Adrenal gland (tissue), 12 donors: ENCODE measurements around the gene MICA. TPM values are rescaled to one million over a fixed set of nuclear protein-coding genes. Genes with fewer than 3 reads are reported as not detected.
A peak's percentile ranks its signal among the peaks of the same experiment; 100 is the strongest.
"Not testable (repeated sequence)": the region's sequence is repeated elsewhere in the genome, so short reads cannot be mapped to it uniquely, and the experiment has no call there.

Experiments used
- DNase-seq, 7 donors: peaks; one replicate each; pipeline ENCODE4 v3.0.0-alpha.2; 2019 to 2020
- H3K27ac ChIP-seq, 5 donors: fragments of 200-600 bp; sonication (generic) in 4 of 5; 1 replicate in 3 of 5; 2 replicates in 2 of 5; pipeline versions ENCODE4 v1.5.1 to v1.8.0; 2016 to 2020; ENCODE audit warnings: mild to moderate bottlenecking in 1 of 5
- H3K27me3 ChIP-seq: fragments of 200-600 bp; 2 replicates; pipeline ENCODE4 v1.8.0; 2021
- H3K36me3 ChIP-seq, 2 donors: fragments of 200-600 bp; replicated peaks in 1 of 2; 1 replicate in 1 of 2; 2 replicates in 1 of 2; pipeline versions ENCODE4 v1.5.1 to v1.8.0; 2018 to 2022
- H3K4me1 ChIP-seq, 2 donors: fragments of 200-600 bp; replicated peaks in 1 of 2; 1 replicate in 1 of 2; 2 replicates in 1 of 2; pipeline versions ENCODE4 v1.5.1 to v1.8.0; 2018 to 2021
- H3K4me3 ChIP-seq, 4 donors: fragments of 200-600 bp; sonication (generic) in 3 of 4; one replicate each; pipeline ENCODE4 v1.5.1; 2016 to 2018
- H3K9me3 ChIP-seq, 3 donors: fragments of 200-600 bp; sonication (generic) in 1 of 3; replicated peaks in 1 of 3; 1 replicate in 2 of 3; 2 replicates in 1 of 3; pipeline versions ENCODE4 v1.5.1 to v1.8.0; 2016 to 2021
- POLR2A ChIP-seq, 2 donors: fragments of 450-650 bp; IDR thresholded peaks; one replicate each; pipeline ENCODE4 v1.6.1; 2017; ENCODE audit warnings: antibody characterized with exemption in 2 of 2, mild to moderate bottlenecking in 2 of 2, moderate library complexity in 1 of 2
- WGBS, 4 donors: extraction: QIAGEN DNeasy Blood & Tissue Kit in 2 of 4; methylation state at CpG; one replicate each; pipeline versions ENCODE4 v1.1.5 to v1.1.7; 2013 to 2017; 5-methylcytosine and 5-hydroxymethylcytosine counted together
- intact Hi-C, 2 donors: fragments of 100-400 bp; cut with DNase I; formaldehyde crosslinking; loops; one replicate each; pipeline versions ENCODE4 v1.14.1 to v1.15.0; 2022 to 2023
- polyA plus RNA-seq, 3 donors: library from polyadenylated mRNA; stranded (reverse); fragments of 200-250 nt in 2 of 3; fragments of 350-450 nt in 1 of 3; fragmentation: Illumina TruSeq in 1 of 3; extraction: RNeasy Lipid Tissue Mini Kit (QIAGEN cat#74804) in 1 of 3; gene quantifications; one replicate each; pipeline ENCODE4 v1.2.3, GENCODE V29; 2013 to 2014
- total RNA-seq, 9 donors: library from RNA; depleted of rRNA in 4 of 9; stranded (reverse); fragments of >200 nt in 4 of 9; fragments of 120-200 nt in 1 of 9; fragmentation: NEBNext Ultra II Directional in 1 of 9; extraction: Animal tissue kit (Norgen Biotek cat#: 25700) in 1 of 9; gene quantifications; one replicate each; pipeline versions ENCODE4 v1.1.0 to v1.2.4, GENCODE V29; 2013 to 2023
- TF ChIP-seq, protein P1 (sequence below), 6 experiments: fragments of 450-650 bp in 4 of 6; fragments of 200-600 bp in 2 of 6; sonication (generic) in 1 of 6; IDR thresholded peaks; 1 replicate in 5 of 6; 2 replicates in 1 of 6; pipeline versions ENCODE4 v1.5.1 to v1.8.0; 2016 to 2021; ENCODE audit warnings: antibody characterized with exemption in 6 of 6, mild to moderate bottlenecking in 2 of 6, moderate library complexity in 1 of 6
- donor health status: healthy with polysubstance abuse.
- donor health status: Bipolar disorder and iron deficiency.
- donor health status: DM: yes; HTN: yes; CAD: no.
- donor health status: DM: no; HTN: no; CAD: no.
- donor health status: DM: no; HTN: no; CAD: no.
- donor health status: DM: yes; HTN: yes; CAD: no.

Gene MICA
- total and polyA plus RNA-seq, 12 donors, result 12.2 to 66.0 (median 36.1) TPM

DNA sequence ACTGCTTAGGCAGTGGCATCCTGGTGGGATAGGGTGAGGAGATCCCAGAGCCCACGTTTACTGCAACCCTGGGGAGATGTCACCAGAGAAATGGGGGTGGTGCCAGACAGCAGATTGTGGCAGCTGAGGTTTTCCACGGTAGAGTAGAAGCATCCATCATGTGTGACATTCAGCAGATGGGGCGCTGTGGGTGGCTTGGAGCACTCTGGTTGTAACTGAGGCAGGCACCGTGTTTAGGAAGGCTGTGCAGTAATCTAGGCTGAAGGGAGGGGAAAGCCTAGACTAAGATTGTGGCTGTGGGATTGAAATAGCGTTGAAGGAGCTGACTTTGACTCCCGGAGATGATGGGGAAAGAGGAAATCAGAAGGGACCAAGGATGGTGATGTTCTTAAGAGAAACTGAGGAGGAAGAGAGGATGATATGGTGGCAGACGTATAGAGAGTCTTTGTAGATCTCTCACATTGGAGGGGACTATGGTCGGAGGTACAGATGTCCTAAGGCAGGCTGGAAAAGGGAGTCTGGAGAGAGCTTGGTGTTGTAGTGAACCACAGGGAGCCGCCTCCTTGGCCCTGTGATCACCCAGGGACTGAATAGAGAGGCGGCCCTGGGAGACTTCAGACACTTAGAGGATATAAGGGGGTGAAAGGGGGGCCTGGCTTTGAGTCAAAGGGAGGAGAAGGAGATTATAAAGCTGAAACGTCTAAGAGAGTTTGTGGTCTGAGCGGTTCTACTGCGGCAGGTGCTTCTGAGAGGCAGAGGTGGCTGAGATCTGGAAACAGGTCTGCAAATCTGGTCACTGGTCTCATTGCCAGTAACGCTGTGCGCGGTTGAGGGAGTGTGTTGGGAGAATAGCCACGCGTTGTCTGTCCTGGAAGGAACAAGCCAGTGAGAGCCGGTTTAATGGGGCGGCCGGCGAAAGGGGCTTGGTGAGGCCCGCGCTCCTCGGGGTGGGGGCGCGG is 792 bp upstream of the MICA start:
- peak overlapping the region in 2 of 4 donors; percentile 68 to 82 for H3K4me3 ChIP-seq
- intact Hi-C loops, result no loop called here
- 10 to 12% (median 12%) methylated on average over 17 to 27 of the region's 27 CpGs for WGBS, 4 donors
- DNase-seq, result peak; percentile 42 to 65 (median 57)
- peak overlapping the region; percentile 66 to 98 (median 89) for H3K27ac ChIP-seq
- H3K9me3 ChIP-seq, result no peaks in the 10 kb centered on the region
- H3K27me3 ChIP-seq, result no peaks in the 10 kb centered on the region
- H3K36me3 ChIP-seq, result no peaks in the 10 kb centered on the region
- no peak for TF ChIP-seq POLR2A (IDR thresholded peaks at IDR 0.05)
- TF ChIP-seq, protein P1, sequence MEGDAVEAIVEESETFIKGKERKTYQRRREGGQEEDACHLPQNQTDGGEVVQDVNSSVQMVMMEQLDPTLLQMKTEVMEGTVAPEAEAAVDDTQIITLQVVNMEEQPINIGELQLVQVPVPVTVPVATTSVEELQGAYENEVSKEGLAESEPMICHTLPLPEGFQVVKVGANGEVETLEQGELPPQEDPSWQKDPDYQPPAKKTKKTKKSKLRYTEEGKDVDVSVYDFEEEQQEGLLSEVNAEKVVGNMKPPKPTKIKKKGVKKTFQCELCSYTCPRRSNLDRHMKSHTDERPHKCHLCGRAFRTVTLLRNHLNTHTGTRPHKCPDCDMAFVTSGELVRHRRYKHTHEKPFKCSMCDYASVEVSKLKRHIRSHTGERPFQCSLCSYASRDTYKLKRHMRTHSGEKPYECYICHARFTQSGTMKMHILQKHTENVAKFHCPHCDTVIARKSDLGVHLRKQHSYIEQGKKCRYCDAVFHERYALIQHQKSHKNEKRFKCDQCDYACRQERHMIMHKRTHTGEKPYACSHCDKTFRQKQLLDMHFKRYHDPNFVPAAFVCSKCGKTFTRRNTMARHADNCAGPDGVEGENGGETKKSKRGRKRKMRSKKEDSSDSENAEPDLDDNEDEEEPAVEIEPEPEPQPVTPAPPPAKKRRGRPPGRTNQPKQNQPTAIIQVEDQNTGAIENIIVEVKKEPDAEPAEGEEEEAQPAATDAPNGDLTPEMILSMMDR (IDR thresholded peaks at IDR 0.05), result no peak
- H3K4me1 ChIP-seq, result peaks cover 29 to 48% of the 10 kb centered on the region in 2 donors

DNA sequence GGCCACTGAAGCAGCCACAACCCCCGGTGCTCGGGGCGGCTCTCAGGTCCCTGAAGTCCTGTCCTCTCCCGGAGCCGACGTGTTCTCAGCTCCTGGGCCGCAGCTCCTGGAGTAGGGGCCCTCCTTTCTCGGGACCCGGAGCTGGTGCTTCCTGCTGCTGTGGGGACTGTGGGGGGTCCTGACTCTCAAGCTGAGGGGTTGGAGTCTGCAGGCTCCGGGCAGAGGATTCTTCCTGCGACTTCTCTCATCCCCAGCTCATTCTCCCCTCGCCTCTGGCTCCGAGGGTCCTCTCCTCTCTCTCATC is 618 bp downstream of the MICA start:
- peaks cover 33 to 54% of the 10 kb centered on the region in 2 donors for H3K4me1 ChIP-seq
- intact Hi-C loops, DNase-seq, H3K36me3 ChIP-seq, H3K9me3 ChIP-seq, H3K27me3 ChIP-seq: not testable (repeated sequence)
- peak overlapping the region; percentile 66 to 98 (median 89) for H3K27ac ChIP-seq
- 8 to 30% (median 17%) methylated on average over 4 to 13 of the region's 13 CpGs for WGBS, 4 donors
- H3K4me3 ChIP-seq, result peak overlapping the region in 2 of 4 donors; percentile 68 to 82

DNA sequence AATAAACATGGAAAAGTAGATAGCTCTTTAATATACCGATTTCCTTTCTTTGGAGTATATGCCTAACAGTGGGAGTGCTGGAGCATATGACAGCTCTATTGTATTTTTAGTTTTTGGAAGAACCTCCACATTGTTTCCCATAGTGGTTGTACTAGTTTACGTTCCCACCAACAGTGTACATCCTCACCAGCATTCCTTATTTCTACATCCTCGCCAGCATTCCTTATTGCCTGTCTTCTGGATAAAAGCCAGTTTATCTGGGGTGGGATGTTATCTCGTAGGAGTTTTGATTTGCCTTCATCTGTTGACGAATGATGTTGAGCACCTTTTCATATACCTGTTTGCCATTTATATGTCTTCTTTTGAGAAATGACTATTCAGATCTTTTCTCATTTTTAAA is 2.6 kb downstream of the MICA start:
- Histone ChIP-seq H3K4me1 (peaks cover 33 to 54% of the 10 kb centered on the region in 2 donors), H3K27ac (no peak overlapping the region), H3K9me3 (no peaks in the 10 kb centered on the region), H3K4me3 (no peak overlapping the region), H3K36me3 (peaks cover 0 to 1% of the 10 kb centered on the region in 2 donors), H3K27me3 (no peaks in the 10 kb centered on the region)
- TF ChIP-seq, protein P1 (IDR thresholded peaks at IDR 0.05), result no peak
- no peak for TF ChIP-seq POLR2A (IDR thresholded peaks at IDR 0.05)
- intact Hi-C loops, result no loop called here
- no peak for DNase-seq
- WGBS, 4 donors, result 77 to 87% (median 83%) methylated on average over 5 of the region's 5 CpGs

DNA sequence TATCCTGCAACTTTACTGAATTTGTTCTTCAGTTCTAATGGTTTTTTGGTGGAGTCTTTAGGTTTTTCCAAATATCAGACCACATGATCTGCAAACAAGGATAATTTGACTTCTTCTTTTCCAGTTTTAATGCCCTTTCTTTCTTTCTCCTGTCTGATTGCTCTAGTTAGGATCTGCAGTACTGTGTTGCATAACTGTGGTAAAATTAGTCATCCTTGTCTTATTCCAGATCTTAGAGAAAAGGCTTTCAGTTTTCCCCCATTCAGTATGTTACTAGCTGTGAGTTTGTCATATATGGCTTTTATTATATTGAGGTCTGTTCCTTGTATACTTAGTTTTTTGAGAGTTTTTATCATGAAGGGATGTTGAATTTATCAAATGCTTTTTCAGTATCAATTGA is 4.3 kb downstream of the MICA start:
- intact Hi-C loops, result no loop called here
- no peak for DNase-seq
- no peaks in the 10 kb centered on the region for H3K27me3 ChIP-seq
- H3K4me1 ChIP-seq, result peaks cover 21 to 38% of the 10 kb centered on the region in 2 donors
- TF ChIP-seq, protein P1 (IDR thresholded peaks at IDR 0.05), result no peak
- no peak for TF ChIP-seq POLR2A (IDR thresholded peaks at IDR 0.05)
- no peak overlapping the region for H3K4me3 ChIP-seq
- no peaks in the 10 kb centered on the region for H3K9me3 ChIP-seq
- peak overlapping the region in 2 of 5 donors; percentile 13 to 52 for H3K27ac ChIP-seq
- H3K36me3 ChIP-seq, result peaks cover 0 to 18% of the 10 kb centered on the region in 2 donors
